Measurements from ENCODE around the gene ZNF827. TPM values are rescaled to one million over a fixed set of nuclear protein-coding genes. Genes with fewer than 3 reads are reported as not detected.

Gene ZNF827
- total and polyA plus RNA-seq, 2 of the 13 experiments (the other 11 are each of a cell fraction or from before 2014, with no cell fraction given), result 2.8 TPM

DNA sequence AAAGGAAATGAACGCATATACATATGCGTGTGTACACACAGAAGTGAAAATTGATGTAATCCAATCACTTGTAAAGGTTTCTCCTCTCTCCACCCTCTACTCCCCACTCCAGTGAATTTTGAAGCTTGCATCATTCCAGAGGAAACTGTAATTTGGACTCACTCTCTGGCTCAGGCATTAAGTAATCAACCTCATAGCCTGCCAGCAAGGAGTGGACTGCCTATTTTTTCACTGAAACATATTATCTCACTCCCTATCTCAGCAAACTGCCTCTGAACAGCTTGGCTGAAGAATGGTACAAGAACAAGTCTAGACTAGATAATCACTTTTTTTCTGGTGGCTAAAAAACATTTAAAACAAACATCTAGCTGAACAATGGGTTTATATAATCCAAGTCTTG, 134.5 kb downstream of the ZNF827 start (continued):
- TF ChIP-seq, protein P1, sequence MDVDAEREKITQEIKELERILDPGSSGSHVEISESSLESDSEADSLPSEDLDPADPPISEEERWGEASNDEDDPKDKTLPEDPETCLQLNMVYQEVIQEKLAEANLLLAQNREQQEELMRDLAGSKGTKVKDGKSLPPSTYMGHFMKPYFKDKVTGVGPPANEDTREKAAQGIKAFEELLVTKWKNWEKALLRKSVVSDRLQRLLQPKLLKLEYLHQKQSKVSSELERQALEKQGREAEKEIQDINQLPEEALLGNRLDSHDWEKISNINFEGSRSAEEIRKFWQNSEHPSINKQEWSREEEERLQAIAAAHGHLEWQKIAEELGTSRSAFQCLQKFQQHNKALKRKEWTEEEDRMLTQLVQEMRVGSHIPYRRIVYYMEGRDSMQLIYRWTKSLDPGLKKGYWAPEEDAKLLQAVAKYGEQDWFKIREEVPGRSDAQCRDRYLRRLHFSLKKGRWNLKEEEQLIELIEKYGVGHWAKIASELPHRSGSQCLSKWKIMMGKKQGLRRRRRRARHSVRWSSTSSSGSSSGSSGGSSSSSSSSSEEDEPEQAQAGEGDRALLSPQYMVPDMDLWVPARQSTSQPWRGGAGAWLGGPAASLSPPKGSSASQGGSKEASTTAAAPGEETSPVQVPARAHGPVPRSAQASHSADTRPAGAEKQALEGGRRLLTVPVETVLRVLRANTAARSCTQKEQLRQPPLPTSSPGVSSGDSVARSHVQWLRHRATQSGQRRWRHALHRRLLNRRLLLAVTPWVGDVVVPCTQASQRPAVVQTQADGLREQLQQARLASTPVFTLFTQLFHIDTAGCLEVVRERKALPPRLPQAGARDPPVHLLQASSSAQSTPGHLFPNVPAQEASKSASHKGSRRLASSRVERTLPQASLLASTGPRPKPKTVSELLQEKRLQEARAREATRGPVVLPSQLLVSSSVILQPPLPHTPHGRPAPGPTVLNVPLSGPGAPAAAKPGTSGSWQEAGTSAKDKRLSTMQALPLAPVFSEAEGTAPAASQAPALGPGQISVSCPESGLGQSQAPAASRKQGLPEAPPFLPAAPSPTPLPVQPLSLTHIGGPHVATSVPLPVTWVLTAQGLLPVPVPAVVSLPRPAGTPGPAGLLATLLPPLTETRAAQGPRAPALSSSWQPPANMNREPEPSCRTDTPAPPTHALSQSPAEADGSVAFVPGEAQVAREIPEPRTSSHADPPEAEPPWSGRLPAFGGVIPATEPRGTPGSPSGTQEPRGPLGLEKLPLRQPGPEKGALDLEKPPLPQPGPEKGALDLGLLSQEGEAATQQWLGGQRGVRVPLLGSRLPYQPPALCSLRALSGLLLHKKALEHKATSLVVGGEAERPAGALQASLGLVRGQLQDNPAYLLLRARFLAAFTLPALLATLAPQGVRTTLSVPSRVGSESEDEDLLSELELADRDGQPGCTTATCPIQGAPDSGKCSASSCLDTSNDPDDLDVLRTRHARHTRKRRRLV (CRISPR knock-in tag; IDR thresholded peaks at IDR 0.05), result no peak
- TF ChIP-seq ZNF589 (CRISPR knock-in tag; conservative IDR thresholded peaks at IDR 0.05) (no peak), SMYD3 (CRISPR knock-in tag; IDR thresholded peaks at IDR 0.05) (no peak), SIX4 (CRISPR knock-in tag; IDR thresholded peaks at IDR 0.05) (no peak), ZNF441 (CRISPR knock-in tag; IDR thresholded peaks at IDR 0.05; ENCODE audit: borderline replicate concordance) (no peak), HNF4A (CRISPR knock-in tag; IDR thresholded peaks at IDR 0.05) (peak; percentile 34), HNRNPK (IDR thresholded peaks at IDR 0.05; ENCODE audit: low read depth, low read length, poor library complexity, severe bottlenecking) (no peak), NFE2 (CRISPR knock-in tag; IDR thresholded peaks at IDR 0.05) (no peak), GPN1 (CRISPR knock-in tag; IDR thresholded peaks at IDR 0.05; ENCODE audit: borderline replicate concordance) (no peak), LCORL (IDR thresholded peaks at IDR 0.05) (no peak), LCORL (CRISPR knock-in tag; IDR thresholded peaks at IDR 0.05) (no peak), ZNF3 (CRISPR knock-in tag; IDR thresholded peaks at IDR 0.05) (peak; percentile 74; the same call in 1 of the 2 replicates), ZNF24 (IDR thresholded peaks at IDR 0.05) (no peak), CEBPG (CRISPR knock-in tag; IDR thresholded peaks at IDR 0.05) (peak; percentile 71), IRF1 (CRISPR knock-in tag; IDR thresholded peaks at IDR 0.05; ENCODE audit: low read depth) (no peak)
- TF ChIP-seq, protein P2, sequence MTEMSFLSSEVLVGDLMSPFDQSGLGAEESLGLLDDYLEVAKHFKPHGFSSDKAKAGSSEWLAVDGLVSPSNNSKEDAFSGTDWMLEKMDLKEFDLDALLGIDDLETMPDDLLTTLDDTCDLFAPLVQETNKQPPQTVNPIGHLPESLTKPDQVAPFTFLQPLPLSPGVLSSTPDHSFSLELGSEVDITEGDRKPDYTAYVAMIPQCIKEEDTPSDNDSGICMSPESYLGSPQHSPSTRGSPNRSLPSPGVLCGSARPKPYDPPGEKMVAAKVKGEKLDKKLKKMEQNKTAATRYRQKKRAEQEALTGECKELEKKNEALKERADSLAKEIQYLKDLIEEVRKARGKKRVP (CRISPR knock-in tag; IDR thresholded peaks at IDR 0.05), result peak in 1 of 2 experiments; percentile 71; a peak in 2 of 4 replicates
- TF ChIP-seq, protein P3, sequence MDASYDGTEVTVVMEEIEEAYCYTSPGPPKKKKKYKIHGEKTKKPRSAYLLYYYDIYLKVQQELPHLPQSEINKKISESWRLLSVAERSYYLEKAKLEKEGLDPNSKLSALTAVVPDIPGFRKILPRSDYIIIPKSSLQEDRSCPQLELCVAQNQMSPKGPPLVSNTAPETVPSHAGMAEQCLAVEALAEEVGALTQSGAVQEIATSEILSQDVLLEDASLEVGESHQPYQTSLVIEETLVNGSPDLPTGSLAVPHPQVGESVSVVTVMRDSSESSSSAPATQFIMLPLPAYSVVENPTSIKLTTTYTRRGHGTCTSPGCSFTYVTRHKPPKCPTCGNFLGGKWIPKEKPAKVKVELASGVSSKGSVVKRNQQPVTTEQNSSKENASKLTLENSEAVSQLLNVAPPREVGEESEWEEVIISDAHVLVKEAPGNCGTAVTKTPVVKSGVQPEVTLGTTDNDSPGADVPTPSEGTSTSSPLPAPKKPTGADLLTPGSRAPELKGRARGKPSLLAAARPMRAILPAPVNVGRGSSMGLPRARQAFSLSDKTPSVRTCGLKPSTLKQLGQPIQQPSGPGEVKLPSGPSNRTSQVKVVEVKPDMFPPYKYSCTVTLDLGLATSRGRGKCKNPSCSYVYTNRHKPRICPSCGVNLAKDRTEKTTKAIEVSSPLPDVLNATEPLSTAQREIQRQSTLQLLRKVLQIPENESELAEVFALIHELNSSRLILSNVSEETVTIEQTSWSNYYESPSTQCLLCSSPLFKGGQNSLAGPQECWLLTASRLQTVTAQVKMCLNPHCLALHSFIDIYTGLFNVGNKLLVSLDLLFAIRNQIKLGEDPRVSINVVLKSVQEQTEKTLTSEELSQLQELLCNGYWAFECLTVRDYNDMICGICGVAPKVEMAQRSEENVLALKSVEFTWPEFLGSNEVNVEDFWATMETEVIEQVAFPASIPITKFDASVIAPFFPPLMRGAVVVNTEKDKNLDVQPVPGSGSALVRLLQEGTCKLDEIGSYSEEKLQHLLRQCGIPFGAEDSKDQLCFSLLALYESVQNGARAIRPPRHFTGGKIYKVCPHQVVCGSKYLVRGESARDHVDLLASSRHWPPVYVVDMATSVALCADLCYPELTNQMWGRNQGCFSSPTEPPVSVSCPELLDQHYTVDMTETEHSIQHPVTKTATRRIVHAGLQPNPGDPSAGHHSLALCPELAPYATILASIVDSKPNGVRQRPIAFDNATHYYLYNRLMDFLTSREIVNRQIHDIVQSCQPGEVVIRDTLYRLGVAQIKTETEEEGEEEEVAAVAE (CRISPR knock-in tag; IDR thresholded peaks at IDR 0.05; ENCODE audit: borderline replicate concordance), result no peak
- TF ChIP-seq, protein P4, sequence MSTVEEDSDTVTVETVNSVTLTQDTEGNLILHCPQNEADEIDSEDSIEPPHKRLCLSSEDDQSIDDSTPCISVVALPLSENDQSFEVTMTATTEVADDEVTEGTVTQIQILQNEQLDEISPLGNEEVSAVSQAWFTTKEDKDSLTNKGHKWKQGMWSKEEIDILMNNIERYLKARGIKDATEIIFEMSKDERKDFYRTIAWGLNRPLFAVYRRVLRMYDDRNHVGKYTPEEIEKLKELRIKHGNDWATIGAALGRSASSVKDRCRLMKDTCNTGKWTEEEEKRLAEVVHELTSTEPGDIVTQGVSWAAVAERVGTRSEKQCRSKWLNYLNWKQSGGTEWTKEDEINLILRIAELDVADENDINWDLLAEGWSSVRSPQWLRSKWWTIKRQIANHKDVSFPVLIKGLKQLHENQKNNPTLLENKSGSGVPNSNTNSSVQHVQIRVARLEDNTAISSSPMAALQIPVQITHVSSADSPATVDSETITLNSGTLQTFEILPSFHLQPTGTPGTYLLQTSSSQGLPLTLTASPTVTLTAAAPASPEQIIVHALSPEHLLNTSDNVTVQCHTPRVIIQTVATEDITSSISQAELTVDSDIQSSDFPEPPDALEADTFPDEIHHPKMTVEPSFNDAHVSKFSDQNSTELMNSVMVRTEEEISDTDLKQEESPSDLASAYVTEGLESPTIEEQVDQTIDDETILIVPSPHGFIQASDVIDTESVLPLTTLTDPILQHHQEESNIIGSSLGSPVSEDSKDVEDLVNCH (CRISPR knock-in tag; IDR thresholded peaks at IDR 0.05), result no peak

Data from HepG2 (cell line).